Suprapubic skin (tissue), 4 donors: ENCODE data around the gene TGFBRAP1. TPM values are rescaled to one million over a fixed set of nuclear protein-coding genes. Genes with fewer than 3 reads are reported as not detected.

ENCODE experiments used
- DNase-seq, 2 donors: peaks; one replicate each; pipeline ENCODE4 v3.0.0-alpha.2; 2019; ENCODE audit warnings: low spot score in 2 of 2
- H3K27ac ChIP-seq: fragments of 200-600 bp; sonication (generic); one replicate; pipeline ENCODE4 v1.5.1; 2019
- H3K27me3 ChIP-seq: fragments of 200-600 bp; sonication (generic); one replicate; pipeline ENCODE4 v1.5.1; 2019
- H3K36me3 ChIP-seq: fragments of 200-600 bp; sonication (generic); one replicate; pipeline ENCODE4 v1.5.1; 2019
- H3K4me1 ChIP-seq: fragments of 200-600 bp; sonication (generic); one replicate; pipeline ENCODE4 v1.5.1; 2019
- H3K4me3 ChIP-seq: fragments of 200-600 bp; sonication (generic); one replicate; pipeline ENCODE4 v1.5.1; 2019; ENCODE audit warnings: mild to moderate bottlenecking
- H3K9me3 ChIP-seq: fragments of 200-600 bp; sonication (generic); one replicate; pipeline ENCODE4 v1.5.1; 2019
- CTCF ChIP-seq, 2 donors: fragments of 200-600 bp in 1 of 2; fragments of 450-650 bp in 1 of 2; sonication (generic) in 1 of 2; IDR thresholded peaks; one replicate each; pipeline ENCODE4 v1.5.1; 2016 to 2019; ENCODE audit warnings: antibody characterized with exemption in 2 of 2, mild to moderate bottlenecking in 1 of 2, moderate library complexity in 1 of 2
- EP300 ChIP-seq: sonication (generic); formaldehyde crosslinking; IDR thresholded peaks from one replicate; pipeline ENCODE4 v1.6.1; 2017; ENCODE audit warnings: antibody characterized with exemption
- POLR2A ChIP-seq, 2 donors: fragments of 450-650 bp; IDR thresholded peaks; one replicate each; pipeline ENCODE4 v1.6.1; 2017; ENCODE audit warnings: antibody characterized with exemption in 2 of 2, mild to moderate bottlenecking in 2 of 2, moderate library complexity in 2 of 2
- POLR2AphosphoS5 ChIP-seq, 3 donors: sonication (generic); formaldehyde crosslinking; IDR thresholded peaks; one replicate each; pipeline ENCODE4 v1.6.1; 2017; ENCODE audit warnings: antibody characterized with exemption in 3 of 3
- WGBS: methylation state at CpG from one replicate; pipeline ENCODE4 v1.1.5; 2018; 5-methylcytosine and 5-hydroxymethylcytosine counted together
- total RNA-seq, 4 donors: library from RNA; depleted of rRNA; stranded (reverse); fragments of >200 nt; gene quantifications; one replicate each; pipeline ENCODE4 v1.1.0, GENCODE V29; 2016

Gene TGFBRAP1
- total RNA-seq, 4 donors from 2014 or later, result 31.0 to 38.1 (median 36.9) TPM

- Histone ChIP-seq H3K27ac (peak overlapping the region; percentile 68), H3K36me3 (no peaks in the 10 kb centered on the region), H3K9me3 (no peaks in the 10 kb centered on the region), H3K4me1 (peaks cover 97% of the 10 kb centered on the region), H3K27me3 (no peaks in the 10 kb centered on the region), H3K4me3 (no peak overlapping the region)
- no peak for TF ChIP-seq CTCF (IDR thresholded peaks at IDR 0.05)
- no peak for TF ChIP-seq POLR2A (IDR thresholded peaks at IDR 0.05)
- WGBS, result 69% methylated on average over 11 of the region's 11 CpGs
- DNase-seq, result no peak
These were observed 46.5 kb upstream of the TGFBRAP1 start for GRCh38 chr2:105376010-105376409.

- TF ChIP-seq CTCF (IDR thresholded peaks at IDR 0.05), result no peak
- TF ChIP-seq POLR2AphosphoS5 (IDR thresholded peaks at IDR 0.05), result peak in 2 of 3 donors; percentile 46 to 67
- no peaks in the 10 kb centered on the region for H3K27me3 ChIP-seq
- DNase-seq, result no peak
- H3K27ac ChIP-seq, result peak overlapping the region; percentile 87
- 66% methylated on average over 15 of the region's 15 CpGs for WGBS
- no peak overlapping the region for H3K4me3 ChIP-seq
- no peaks in the 10 kb centered on the region for H3K36me3 ChIP-seq
- H3K4me1 ChIP-seq, result peaks cover 90% of the 10 kb centered on the region
- no peaks in the 10 kb centered on the region for H3K9me3 ChIP-seq
These were observed 45.5 kb upstream of the TGFBRAP1 start for GRCh38 chr2:105375001-105375561.

- Histone ChIP-seq H3K27ac (peak overlapping the region; percentile 87), H3K4me1 (peaks cover 81% of the 10 kb centered on the region), H3K9me3 (no peaks in the 10 kb centered on the region), H3K36me3 (no peaks in the 10 kb centered on the region), H3K4me3 (peak overlapping the region; percentile 14), H3K27me3 (no peaks in the 10 kb centered on the region)
- no peak for TF ChIP-seq EP300
- no peak for TF ChIP-seq POLR2AphosphoS5 (IDR thresholded peaks at IDR 0.05)
- TF ChIP-seq CTCF (IDR thresholded peaks at IDR 0.05), result no peak
- TF ChIP-seq POLR2A (IDR thresholded peaks at IDR 0.05), result no peak
- no peak for DNase-seq
- WGBS, result 69% methylated on average over 9 of the region's 9 CpGs
These were observed 44.4 kb upstream of the TGFBRAP1 start for GRCh38 chr2:105373895-105374401.

- peak overlapping the region; percentile 87 for H3K27ac ChIP-seq
- no peaks in the 10 kb centered on the region for H3K9me3 ChIP-seq
- peak overlapping the region; percentile 14 for H3K4me3 ChIP-seq
- H3K27me3 ChIP-seq, result no peaks in the 10 kb centered on the region
- peaks cover 75% of the 10 kb centered on the region for H3K4me1 ChIP-seq
- no peaks in the 10 kb centered on the region for H3K36me3 ChIP-seq
- 44% methylated on average over 9 of the region's 9 CpGs for WGBS
- no peak for DNase-seq
- no peak for TF ChIP-seq CTCF (IDR thresholded peaks at IDR 0.05)
- TF ChIP-seq POLR2AphosphoS5 (IDR thresholded peaks at IDR 0.05), result peak in 1 of 3 donors; percentile 34
These were observed 43.8 kb upstream of the TGFBRAP1 start for GRCh38 chr2:105373344-105373781.

- DNase-seq, result no peak
- no peak overlapping the region for H3K27ac ChIP-seq
- H3K9me3 ChIP-seq, result no peaks in the 10 kb centered on the region
- H3K27me3 ChIP-seq, result no peaks in the 10 kb centered on the region
- TF ChIP-seq POLR2A (IDR thresholded peaks at IDR 0.05) (no peak), POLR2AphosphoS5 (IDR thresholded peaks at IDR 0.05) (no peak), CTCF (IDR thresholded peaks at IDR 0.05) (no peak), EP300 (no peak)
- WGBS, result 60% methylated on average over 4 of the region's 4 CpGs
- peaks cover 59% of the 10 kb centered on the region for H3K4me1 ChIP-seq
- H3K36me3 ChIP-seq, result peaks cover 14% of the 10 kb centered on the region
- H3K4me3 ChIP-seq, result no peak overlapping the region
These were observed 42.3 kb upstream of the TGFBRAP1 start for GRCh38 chr2:105371810-105372209.
